Trophoblast cell (in vitro differentiated cells and primary cell): ENCODE data around the gene GNA12.
"Not testable (repeated sequence)": the region's sequence is repeated elsewhere in the genome, so short reads cannot be mapped to it uniquely, and the experiment has no call there.

Source experiments
- DNase-seq, 2 donors: peaks; one replicate each; pipeline ENCODE4 v3.0.0-alpha.2; 2016
- H2AFZ ChIP-seq: 2 replicates; pipeline ENCODE4 v1.6.1; 2013; ENCODE audit warnings: low read length, moderate library complexity, mild to moderate bottlenecking; ENCODE audit not compliant: insufficient read depth, poor library complexity
- H2AK5ac ChIP-seq: 2 replicates; pipeline ENCODE4 v1.6.1; 2013; ENCODE audit warnings: mild to moderate bottlenecking, low read length
- H2BK120ac ChIP-seq: 2 replicates; pipeline ENCODE4 v1.6.1; 2013; ENCODE audit warnings: low read length, mild to moderate bottlenecking, moderate library complexity; ENCODE audit not compliant: insufficient read depth, poor library complexity
- H2BK12ac ChIP-seq: 2 replicates; pipeline ENCODE4 v1.6.1; 2013; ENCODE audit warnings: mild to moderate bottlenecking, low read length, moderate library complexity
- H2BK5ac ChIP-seq: 2 replicates; pipeline ENCODE4 v1.6.1; 2013; ENCODE audit warnings: low read length, low read depth, moderate library complexity, mild to moderate bottlenecking; ENCODE audit not compliant: poor library complexity
- H3K14ac ChIP-seq: 2 replicates; pipeline ENCODE4 v1.6.1; 2013; ENCODE audit warnings: mild to moderate bottlenecking, low read length
- H3K18ac ChIP-seq: 2 replicates; pipeline ENCODE4 v1.6.1; 2013; ENCODE audit warnings: mild to moderate bottlenecking, low read length
- H3K23ac ChIP-seq: 2 replicates; pipeline ENCODE4 v1.6.1; 2013; ENCODE audit warnings: low read length
- H3K27ac ChIP-seq: 2 replicates; pipeline ENCODE4 v1.5.1; 2013; ENCODE audit warnings: low read depth, mild to moderate bottlenecking, inconsistent platforms, low read length, moderate library complexity
- H3K27me3 ChIP-seq: 2 replicates; pipeline ENCODE4 v1.6.1; 2013; ENCODE audit warnings: inconsistent platforms, mild to moderate bottlenecking, low read length, moderate library complexity; ENCODE audit not compliant: insufficient read depth
- H3K36me3 ChIP-seq, 2 experiments: 1 replicate in 1 of 2; 2 replicates in 1 of 2; pipeline ENCODE4 v1.6.1; 2013; ENCODE audit warnings: low read length in 2 of 2, mild to moderate bottlenecking in 2 of 2, moderate library complexity in 1 of 2; ENCODE audit not compliant: insufficient read depth in 2 of 2, control insufficient read depth in 1 of 2
- H3K4ac ChIP-seq: 2 replicates; pipeline ENCODE4 v1.6.1; 2013; ENCODE audit warnings: low read depth, mild to moderate bottlenecking, low read length, moderate library complexity
- H3K4me1 ChIP-seq, 2 experiments: 1 replicate in 1 of 2; 2 replicates in 1 of 2; pipeline ENCODE4 v1.6.1; 2013; ENCODE audit warnings: low read length in 2 of 2, mild to moderate bottlenecking in 2 of 2, moderate library complexity in 1 of 2; ENCODE audit not compliant: insufficient read depth in 2 of 2, control insufficient read depth in 1 of 2
- H3K4me2 ChIP-seq: 2 replicates; pipeline ENCODE4 v1.6.1; 2013; ENCODE audit warnings: inconsistent platforms, mild to moderate bottlenecking, low read length, moderate library complexity
- H3K4me3 ChIP-seq: 2 replicates; pipeline ENCODE4 v1.5.1; 2013; ENCODE audit warnings: mild to moderate bottlenecking, low read depth, low read length, inconsistent platforms
- H3K79me1 ChIP-seq: one replicate; pipeline ENCODE4 v1.6.1; 2013; ENCODE audit warnings: low read length
- H3K79me2 ChIP-seq: 2 replicates; pipeline ENCODE4 v1.6.1; 2013; ENCODE audit warnings: low read length, mild to moderate bottlenecking; ENCODE audit not compliant: control insufficient read depth, insufficient read depth, poor library complexity
- H3K9ac ChIP-seq: 2 replicates; pipeline ENCODE4 v1.6.1; 2013; ENCODE audit warnings: mild to moderate bottlenecking, low read length
- H3K9me3 ChIP-seq: 2 replicates; pipeline ENCODE4 v1.6.1; 2013; ENCODE audit warnings: low read depth, mild to moderate bottlenecking, control low read depth, inconsistent platforms, low read length; ENCODE audit not compliant: insufficient read depth
- H4K12ac ChIP-seq: 2 replicates; pipeline ENCODE4 v1.6.1; 2013; ENCODE audit warnings: low read depth, mild to moderate bottlenecking, low read length, moderate library complexity
- H4K8ac ChIP-seq: 2 replicates; pipeline ENCODE4 v1.6.1; 2013; ENCODE audit warnings: low read depth, mild to moderate bottlenecking, low read length, moderate library complexity
- H4K91ac ChIP-seq: one replicate; pipeline ENCODE4 v1.6.1; 2013; ENCODE audit warnings: low read depth, mild to moderate bottlenecking, low read length, moderate library complexity
- WGBS: extraction: QIAGEN DNeasy Blood & Tissue Kit; methylation state at CpG from one replicate; pipeline ENCODE4 v1.1.7; 2013; ENCODE audit warnings: missing lambda C conversion rate; ENCODE audit not compliant: insufficient read length, insufficient coverage; ENCODE audit errors: extremely low coverage; 5-methylcytosine and 5-hydroxymethylcytosine counted together

GNA12 gene

DNA sequence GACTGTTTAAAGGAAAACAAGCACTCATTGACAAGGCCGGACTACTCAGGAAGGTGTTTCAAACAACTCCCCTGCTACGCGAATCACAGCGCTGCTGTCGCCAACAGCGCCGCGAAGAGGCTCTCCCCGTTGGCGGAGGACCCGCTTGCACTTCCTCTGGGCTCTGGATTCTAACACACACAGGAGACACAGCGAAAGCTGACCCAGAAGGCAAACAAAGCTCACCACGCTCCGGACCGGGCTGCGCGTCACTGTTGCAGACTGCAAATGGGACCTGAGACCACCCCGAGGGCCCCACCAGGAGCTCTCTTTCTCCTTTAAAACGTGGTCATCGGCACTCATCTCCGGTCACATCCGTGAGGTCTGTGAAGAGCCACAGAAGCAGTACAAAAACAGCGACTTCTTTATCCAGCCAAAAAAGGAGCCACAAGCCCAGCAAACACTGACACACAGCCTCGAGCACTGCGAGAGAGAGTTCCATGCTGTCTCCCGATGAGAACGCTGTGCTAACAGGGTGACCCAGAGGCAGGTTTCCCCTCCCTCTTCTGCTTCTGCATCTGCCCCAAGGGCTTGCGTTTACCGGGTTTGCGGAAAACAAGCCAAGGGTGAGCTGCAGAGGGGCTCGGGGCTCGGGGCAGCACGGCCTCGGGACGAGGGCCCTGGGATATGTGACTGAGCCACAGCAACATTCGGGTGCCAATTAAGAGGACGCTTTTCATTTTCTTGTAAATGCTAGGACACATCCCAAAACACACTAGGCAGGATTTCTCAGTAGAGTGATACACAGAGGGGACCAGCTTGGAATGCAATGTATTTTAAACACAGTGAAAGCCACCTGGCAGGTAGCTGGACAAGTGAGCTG is 114.8 kb downstream of the GNA12 start:
- H3K14ac ChIP-seq: peak overlapping the region; percentile 21
- H2BK5ac ChIP-seq: peak overlapping the region; percentile 10
- H3K4me2 ChIP-seq: no peak overlapping the region
- H2BK120ac ChIP-seq: no peak overlapping the region
- H3K18ac ChIP-seq: peak overlapping the region; percentile 47
- H3K4me3 ChIP-seq: no peak overlapping the region
- H3K27ac ChIP-seq: peak overlapping the region; percentile 85
- peaks cover 29% of the 10 kb centered on the region for H3K79me1 ChIP-seq
- peak overlapping the region; percentile 28 for H3K4ac ChIP-seq
- H3K36me3 ChIP-seq: peaks cover 44 to 59% of the 10 kb centered on the region in 2 experiments
- H4K8ac ChIP-seq: peak overlapping the region; percentile 9
- H4K12ac ChIP-seq: no peak overlapping the region
- H3K23ac ChIP-seq: no peak overlapping the region
- H2BK12ac ChIP-seq: no peak overlapping the region
- WGBS: no CpG with 5 or more reads among the region's 37 CpGs
- H2AFZ ChIP-seq: no peak overlapping the region
- H2AK5ac ChIP-seq: no peak overlapping the region
- no peak overlapping the region for H3K9ac ChIP-seq
- H4K91ac ChIP-seq: peak overlapping the region; percentile 29
- H3K9me3 ChIP-seq: peaks cover 11% of the 10 kb centered on the region
- DNase-seq: peak in 1 of 2 donors; percentile 46
- H3K27me3 ChIP-seq: no peaks in the 10 kb centered on the region
- peaks cover 12% of the 10 kb centered on the region for H3K79me2 ChIP-seq
- H3K4me1 ChIP-seq: peaks cover 39 to 40% of the 10 kb centered on the region in 2 experiments

DNA sequence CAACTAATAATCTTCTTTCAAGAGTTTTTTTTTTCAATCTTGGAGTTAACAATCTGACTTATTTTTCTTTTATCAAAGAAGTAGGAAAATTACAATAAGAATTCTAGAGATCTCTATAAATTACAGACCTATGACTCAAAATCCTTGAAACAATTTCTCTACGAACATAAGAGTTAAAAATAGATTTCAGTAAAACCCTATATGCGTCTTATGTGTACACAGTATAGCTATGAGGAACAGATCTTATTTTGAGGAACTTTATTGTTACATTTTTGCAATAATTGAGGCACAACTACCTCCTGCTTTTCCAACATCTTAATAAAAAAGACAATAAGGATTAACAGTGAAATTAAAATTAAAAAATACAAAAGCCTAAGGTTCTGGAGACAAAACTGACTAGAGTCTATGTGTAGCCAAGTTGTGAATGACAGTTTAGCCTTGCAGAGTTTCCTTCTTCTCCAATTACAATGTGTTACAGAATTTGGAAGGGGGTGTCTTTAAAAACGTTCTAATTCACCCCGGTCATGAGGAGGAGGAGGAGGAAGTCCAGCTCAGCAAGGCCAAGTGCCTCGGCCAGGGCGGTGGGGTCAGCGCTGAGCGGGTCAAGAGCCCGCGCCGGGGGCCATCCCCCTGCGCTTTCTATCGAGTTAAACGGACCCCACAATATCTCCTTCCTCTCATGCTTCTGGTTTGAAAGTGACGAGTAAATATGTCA is 115.6 kb downstream of the GNA12 start:
- no peak overlapping the region for H3K4me3 ChIP-seq
- H2BK12ac ChIP-seq: no peak overlapping the region
- peaks cover 32 to 34% of the 10 kb centered on the region in 2 experiments for H3K4me1 ChIP-seq
- H2AFZ ChIP-seq: no peak overlapping the region
- no peak overlapping the region for H3K9ac ChIP-seq
- WGBS: no CpG with 5 or more reads among the region's 15 CpGs
- H4K8ac ChIP-seq: no peak overlapping the region
- DNase-seq: no peak
- H3K27me3 ChIP-seq: no peaks in the 10 kb centered on the region
- H2AK5ac ChIP-seq: no peak overlapping the region
- H3K9me3 ChIP-seq: peaks cover 8% of the 10 kb centered on the region
- peak overlapping the region; percentile 85 for H3K27ac ChIP-seq
- no peak overlapping the region for H2BK120ac ChIP-seq
- peaks cover 23% of the 10 kb centered on the region for H3K79me1 ChIP-seq
- peak overlapping the region; percentile 29 for H4K91ac ChIP-seq
- no peak overlapping the region for H3K18ac ChIP-seq
- H3K36me3 ChIP-seq: peaks cover 48 to 61% of the 10 kb centered on the region in 2 experiments
- no peak overlapping the region for H2BK5ac ChIP-seq
- H3K4ac ChIP-seq: no peak overlapping the region
- H3K14ac ChIP-seq: no peak overlapping the region
- H3K79me2 ChIP-seq: peaks cover 11% of the 10 kb centered on the region
- H3K23ac ChIP-seq: no peak overlapping the region
- no peak overlapping the region for H4K12ac ChIP-seq
- H3K4me2 ChIP-seq: no peak overlapping the region

DNA sequence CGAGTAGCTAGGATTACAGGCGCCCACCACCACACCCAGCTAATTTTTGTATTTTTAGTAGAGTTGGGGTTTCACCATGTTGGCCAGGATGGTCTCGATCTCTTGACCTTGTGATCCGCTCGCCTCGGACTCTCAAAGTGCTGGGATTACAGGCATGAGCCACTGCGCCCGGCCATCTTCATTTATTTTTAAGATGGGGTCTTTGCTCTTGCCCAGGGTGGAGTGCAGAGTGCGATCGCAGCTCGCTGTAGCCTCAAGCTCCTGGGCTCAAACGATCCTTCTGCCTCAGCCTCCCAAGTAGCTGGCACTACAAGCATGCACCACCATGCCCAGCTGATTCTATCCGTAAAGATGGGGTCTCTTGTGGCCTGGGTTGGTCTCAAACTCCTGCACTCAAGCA is 116.9 kb downstream of the GNA12 start:
- not testable (repeated sequence) for H2AFZ ChIP-seq, H4K91ac ChIP-seq, H3K9me3 ChIP-seq, H3K27ac ChIP-seq, H3K4me2 ChIP-seq, H2BK5ac ChIP-seq, H3K4me3 ChIP-seq, H3K9ac ChIP-seq, H4K12ac ChIP-seq, H3K18ac ChIP-seq, H2BK12ac ChIP-seq, H3K14ac ChIP-seq, H4K8ac ChIP-seq, H3K4ac ChIP-seq, H2AK5ac ChIP-seq, H3K27me3 ChIP-seq, H3K23ac ChIP-seq, DNase-seq, H2BK120ac ChIP-seq
- Histone ChIP-seq H3K4me1 (peaks cover 28 to 29% of the 10 kb centered on the region in 2 experiments), H3K79me1 (peaks cover 20% of the 10 kb centered on the region), H3K36me3 (peaks cover 53 to 64% of the 10 kb centered on the region in 2 experiments), H3K79me2 (peaks cover 11% of the 10 kb centered on the region)
- WGBS: no CpG with 5 or more reads among the region's 13 CpGs

DNA sequence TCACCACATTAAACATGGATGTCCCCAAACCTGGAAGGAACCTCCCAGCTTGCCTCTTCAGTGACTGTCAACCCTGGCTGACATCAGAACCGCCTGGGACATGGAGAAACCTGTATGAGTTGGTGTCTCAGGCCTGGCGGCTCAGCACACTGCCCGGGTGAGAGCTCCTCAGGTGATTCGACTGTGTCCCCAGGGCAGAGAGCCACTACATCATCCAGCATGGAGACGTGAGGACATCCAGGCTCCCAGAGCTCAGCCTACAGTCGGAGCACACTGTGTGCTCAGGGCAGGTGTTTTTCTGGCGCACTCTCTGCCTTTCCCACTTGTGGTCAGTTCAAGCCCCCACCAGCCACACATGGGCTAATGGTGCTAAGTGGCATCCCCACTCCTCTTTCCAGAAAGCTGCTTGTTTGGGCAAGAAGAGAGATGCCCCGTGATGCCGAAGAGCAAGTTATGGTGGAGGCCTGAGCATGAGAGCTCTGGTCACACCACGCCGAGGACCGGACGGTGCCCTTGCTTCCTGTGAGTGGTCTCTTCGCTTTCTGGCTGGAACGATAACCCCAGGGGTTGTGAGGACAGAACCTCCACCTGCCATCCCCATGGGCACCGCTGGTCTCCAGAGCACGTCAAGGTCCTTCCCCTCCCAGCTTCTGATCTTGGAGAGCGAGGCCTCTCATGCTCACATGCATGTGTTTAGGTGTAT is 117.6 kb downstream of the GNA12 start:
- peaks cover 26% of the 10 kb centered on the region in 2 experiments for H3K4me1 ChIP-seq
- no peak overlapping the region for H2AK5ac ChIP-seq
- peaks cover 18% of the 10 kb centered on the region for H3K79me1 ChIP-seq
- H3K27ac ChIP-seq: no peak overlapping the region
- peaks cover 56 to 67% of the 10 kb centered on the region in 2 experiments for H3K36me3 ChIP-seq
- no peak overlapping the region for H3K4me2 ChIP-seq
- H3K23ac ChIP-seq: no peak overlapping the region
- H4K12ac ChIP-seq: no peak overlapping the region
- DNase-seq: no peak
- peaks cover 7% of the 10 kb centered on the region for H3K9me3 ChIP-seq
- H3K14ac ChIP-seq: no peak overlapping the region
- no peak overlapping the region for H4K91ac ChIP-seq
- no peak overlapping the region for H2AFZ ChIP-seq
- no peak overlapping the region for H2BK120ac ChIP-seq
- no peak overlapping the region for H3K4ac ChIP-seq
- peaks cover 11% of the 10 kb centered on the region for H3K79me2 ChIP-seq
- H3K27me3 ChIP-seq: no peaks in the 10 kb centered on the region
- no peak overlapping the region for H3K9ac ChIP-seq
- H2BK12ac ChIP-seq: no peak overlapping the region
- no CpG with 5 or more reads among the region's 18 CpGs for WGBS
- H4K8ac ChIP-seq: no peak overlapping the region
- no peak overlapping the region for H2BK5ac ChIP-seq
- H3K18ac ChIP-seq: peak overlapping the region; percentile 3
- H3K4me3 ChIP-seq: no peak overlapping the region
